ENCODE measurements around the gene KIF5B.
"Not testable (repeated sequence)": the region's sequence is repeated elsewhere in the genome, so short reads cannot be mapped to it uniquely, and the experiment has no call there.

KIF5B gene

DNA sequence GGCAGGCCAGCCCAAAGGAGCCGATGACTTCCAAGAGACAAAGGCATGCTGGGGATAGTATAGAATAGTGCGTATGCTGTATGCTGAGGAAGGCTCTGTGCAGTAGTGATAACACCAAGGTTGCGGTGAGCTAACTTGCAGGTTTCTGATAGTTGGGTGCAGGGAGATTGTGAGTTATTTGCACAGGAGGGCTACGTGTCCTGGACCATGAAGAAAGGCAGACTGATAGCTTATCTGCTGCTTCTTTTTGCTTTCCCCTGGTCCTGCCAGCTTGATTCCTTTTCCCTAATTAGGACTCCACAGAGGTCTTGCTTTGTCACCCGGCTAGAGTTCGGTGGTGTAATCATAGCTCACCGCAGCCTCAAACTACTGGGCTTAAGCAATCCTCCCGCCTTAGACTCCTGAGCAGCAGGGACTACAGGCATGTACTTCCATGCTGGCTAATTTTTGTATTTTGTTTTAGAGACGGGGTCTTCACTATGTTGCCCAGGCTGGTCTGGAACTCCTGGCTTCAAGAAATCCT lies 83.6 kb downstream of the KIF5B start:
- no peak overlapping the region for H3K27ac ChIP-seq
- no peak for DNase-seq (ENCODE audit: low read depth, low spot score)

DNA sequence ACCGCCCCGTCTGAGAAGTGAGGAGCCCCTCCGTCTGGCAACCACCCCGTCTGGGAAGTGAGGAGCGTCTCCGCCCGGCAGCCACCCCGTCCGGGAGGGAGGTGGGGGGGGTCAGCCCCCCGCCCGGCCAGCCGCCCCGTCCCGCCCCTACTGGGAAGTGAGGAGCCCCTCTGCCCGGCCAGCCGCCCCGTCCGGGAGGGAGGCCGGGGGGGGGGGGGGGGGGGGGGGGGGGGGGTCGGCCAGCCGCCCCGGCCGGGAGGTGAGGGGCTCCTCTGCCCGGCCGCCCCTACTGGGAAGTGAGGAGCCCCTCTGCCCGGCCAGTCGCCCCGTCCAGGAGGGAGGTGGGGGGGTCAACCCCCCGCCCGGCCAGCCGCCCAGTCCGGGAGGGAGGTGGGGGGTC lies 86.4 kb downstream of the KIF5B start:
- not testable (repeated sequence) for DNase-seq (ENCODE audit: low read depth, low spot score); H3K27ac ChIP-seq

DNA sequence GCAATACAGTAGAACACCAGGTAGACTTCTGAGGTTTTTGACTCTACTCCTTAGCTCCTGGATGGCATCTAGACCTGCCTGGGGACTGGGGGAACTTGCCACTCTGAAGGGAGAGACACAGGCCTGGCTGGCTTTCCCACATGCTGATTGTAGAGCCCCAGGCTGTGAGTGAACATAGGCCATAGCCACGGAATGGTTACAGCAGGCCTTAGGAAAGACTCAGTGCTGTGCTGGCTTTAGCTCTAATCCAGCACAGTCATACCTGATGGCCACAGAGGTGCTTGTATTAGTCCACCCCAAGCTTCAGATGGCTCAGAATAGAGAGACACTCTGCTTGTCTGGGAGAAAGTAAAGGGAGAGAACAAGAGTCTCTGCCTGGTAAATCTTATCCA lies 92.6 kb downstream of the KIF5B start:
- H3K27ac ChIP-seq = peak overlapping the region; percentile 21
- DNase-seq (ENCODE audit: low read depth, low spot score) = no peak

DNA sequence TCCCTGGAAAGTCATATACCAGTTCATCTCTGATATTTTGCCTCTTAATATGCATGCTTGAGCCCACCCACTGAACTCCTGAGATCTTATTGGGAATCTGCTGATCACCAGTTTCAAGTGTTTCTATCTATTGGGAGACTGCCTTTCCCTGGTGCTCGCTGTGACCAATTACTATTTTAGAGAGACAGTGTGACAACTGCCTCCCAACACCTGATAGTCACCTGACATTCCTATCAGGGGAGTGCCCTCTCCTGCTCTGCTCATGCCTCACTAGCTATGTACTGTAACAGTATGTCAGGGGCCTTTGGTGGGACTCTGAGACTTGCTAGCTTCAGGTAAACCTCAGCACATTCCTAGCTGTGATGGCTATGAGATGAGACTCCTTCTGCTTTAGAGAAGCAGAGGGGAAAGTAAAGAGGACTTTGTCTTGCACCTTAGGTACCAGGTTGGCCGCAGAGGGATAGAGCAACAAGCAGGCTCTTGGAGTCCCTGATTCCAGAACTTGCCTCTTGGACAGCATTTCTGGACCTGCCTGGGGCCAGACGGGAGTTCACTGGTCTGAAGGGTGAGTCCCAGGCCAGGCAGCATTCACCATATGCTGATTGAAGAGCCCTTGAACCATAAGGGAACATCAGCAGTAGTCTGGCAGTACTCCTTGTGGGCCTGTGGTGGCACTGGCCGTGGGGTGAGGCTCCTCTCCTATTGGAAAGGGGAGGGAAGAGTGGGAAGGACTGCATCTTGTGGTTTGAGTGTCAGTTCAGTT lies 93.2 kb downstream of the KIF5B start:
- peak overlapping the region; percentile 21 for H3K27ac ChIP-seq
- DNase-seq (ENCODE audit: low read depth, low spot score) = no peak

DNA sequence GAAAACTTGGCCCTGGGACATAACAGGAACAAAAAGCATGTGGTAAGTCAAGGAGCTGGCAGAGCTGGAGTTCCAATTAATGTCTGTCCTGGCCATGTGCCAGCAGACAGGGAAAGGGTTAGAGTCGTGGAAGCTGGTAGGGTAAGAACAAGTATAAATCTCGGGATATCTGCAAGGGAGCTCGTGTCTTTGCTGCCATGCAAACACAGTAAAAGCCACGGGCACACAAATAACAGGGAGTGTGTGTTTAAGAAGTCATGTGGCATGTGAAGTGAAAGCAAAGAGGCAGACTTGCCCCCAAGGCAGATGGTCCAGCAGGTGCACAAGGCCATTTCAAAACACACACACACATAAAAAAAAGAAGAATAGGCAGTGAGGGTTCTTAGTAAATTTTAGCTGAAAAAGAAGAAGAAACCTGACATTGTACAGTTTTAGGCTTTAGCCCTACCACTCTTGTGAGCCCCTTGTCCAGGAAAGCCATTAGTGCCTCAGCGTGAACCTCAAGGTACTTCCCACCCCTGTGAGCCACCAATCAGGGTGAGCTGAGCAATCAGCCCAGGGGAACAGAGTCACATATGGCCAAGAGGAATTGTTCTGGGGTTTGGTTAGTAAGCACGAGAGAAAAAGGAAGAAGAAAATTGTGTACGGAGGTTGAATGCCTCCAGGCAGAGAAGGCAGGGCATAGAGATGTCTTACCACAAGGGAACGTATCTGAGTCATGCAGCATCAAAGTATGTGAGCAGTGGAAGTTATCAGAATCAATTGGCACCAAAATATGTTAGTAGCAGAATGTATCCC lies 94.7 kb downstream of the KIF5B start:
- H3K27ac ChIP-seq = peak overlapping the region; percentile 60
- peak; percentile 70 for DNase-seq (ENCODE audit: low read depth, low spot score)

DNA sequence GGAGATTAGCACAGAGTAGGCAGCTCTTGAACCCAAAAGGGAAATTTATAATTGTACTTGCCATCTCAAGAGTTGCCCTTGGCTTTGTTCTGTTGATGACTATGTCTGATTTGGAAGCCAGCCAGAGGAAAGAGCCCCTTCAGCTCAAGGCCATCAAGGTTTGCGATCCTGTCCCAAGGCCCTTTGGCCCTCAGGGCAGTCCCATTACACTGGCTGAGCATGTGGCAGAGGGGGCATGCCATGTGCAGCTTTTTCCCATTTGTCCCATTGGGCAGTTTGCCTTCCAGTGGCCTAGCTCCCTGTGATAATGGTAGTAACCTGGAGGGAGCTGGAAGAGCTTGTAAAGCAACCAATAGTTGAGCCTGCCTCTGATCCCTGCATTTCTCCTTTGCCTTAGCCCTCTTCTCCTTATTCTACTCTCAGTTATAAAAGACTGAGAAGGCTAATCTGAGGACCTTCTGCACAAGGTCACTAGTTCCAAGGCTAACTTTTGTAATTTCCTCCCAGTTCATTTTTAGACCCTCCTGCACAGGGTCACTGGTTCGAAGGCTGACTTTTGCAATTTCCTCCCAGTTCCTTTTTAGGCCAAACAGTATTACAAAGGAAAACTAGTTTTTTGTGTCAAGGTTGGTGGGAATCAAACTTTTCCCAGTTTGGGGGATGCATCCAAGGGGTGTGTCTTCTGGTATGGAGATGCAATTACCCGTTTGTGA lies 96.6 kb downstream of the KIF5B start:
- no peak for DNase-seq (ENCODE audit: low read depth, low spot score)
- no peak overlapping the region for H3K27ac ChIP-seq
